Neural progenitor cell (in vitro differentiated cells): ENCODE measurements around the gene CIB2.

Experiments
- CTCF ChIP-seq: fragments of 200-600 bp; sonication (generic); IDR thresholded peaks from 2 replicates; pipeline ENCODE4 v1.5.1; 2017; ENCODE audit warnings: antibody characterized with exemption, mild to moderate bottlenecking
- EZH2phosphoT487 ChIP-seq: fragments of 200-600 bp; sonication (generic); IDR thresholded peaks from 2 replicates; pipeline ENCODE4 v1.6.1; 2017; ENCODE audit warnings: antibody characterized with exemption

- TF ChIP-seq CTCF (no peak), EZH2phosphoT487 (no peak)
These were observed 25.4 kb upstream of the CIB2 start for GRCh38 chr15:78156653-78157052.
